Neural cell (in vitro differentiated cells): ENCODE results near the gene SPRYD7. TPM values are rescaled to one million over a fixed set of nuclear protein-coding genes. Genes with fewer than 3 reads are reported as not detected.

Experiments
- H2AFZ ChIP-seq: fragments of 200-600, 300-800 bp; sonication (generic), shearing (Covaris generic); 2 replicates; pipeline ENCODE4 v1.6.0; 2014; ENCODE audit warnings: low read depth, mild to moderate bottlenecking, antibody characterized with exemption, low read length, moderate library complexity
- H3F3A ChIP-seq: fragments of 200-600 bp; shearing (Covaris generic); 2 replicates; pipeline ENCODE4 v1.6.1; 2016; ENCODE audit warnings: mild to moderate bottlenecking, moderate library complexity, mixed read lengths, antibody characterized with exemption, low read length; ENCODE audit not compliant: insufficient read depth, poor library complexity, severe bottlenecking
- H3K27ac ChIP-seq: fragments of 200-600, 300-800 bp; sonication (generic), shearing (Covaris generic); 2 replicates; pipeline ENCODE4 v1.5.1; 2014; ENCODE audit warnings: mild to moderate bottlenecking, low read length, moderate library complexity
- H3K27me3 ChIP-seq: fragments of 300-800, 200-600 bp; sonication (generic), shearing (Covaris generic); 2 replicates; pipeline ENCODE4 v1.6.0; 2014; ENCODE audit warnings: mild to moderate bottlenecking, low read depth, low read length, moderate library complexity; ENCODE audit not compliant: insufficient read depth
- H3K36me3 ChIP-seq: fragments of 300-800, 200-600 bp; sonication (generic), shearing (Covaris generic); 2 replicates; pipeline ENCODE4 v1.5.1; 2014; ENCODE audit warnings: mild to moderate bottlenecking, antibody characterized with exemption, low read length, moderate library complexity; ENCODE audit not compliant: insufficient read depth
- H3K4me2 ChIP-seq: fragments of 300-800, 200-600 bp; sonication (generic), shearing (Covaris generic); 2 replicates; pipeline ENCODE4 v1.6.0; 2014; ENCODE audit warnings: mild to moderate bottlenecking, low read length
- H3K4me3 ChIP-seq: fragments of 300-800, 200-600 bp; sonication (generic), shearing (Covaris generic); 2 replicates; pipeline ENCODE4 v1.5.1; 2014; ENCODE audit warnings: mild to moderate bottlenecking, low read length, moderate library complexity
- H3K79me2 ChIP-seq: fragments of 200-600 bp; shearing (Covaris generic); replicated peaks from 2 replicates; pipeline ENCODE4 v1.6.0; 2014; ENCODE audit warnings: mild to moderate bottlenecking, low read length, moderate library complexity; ENCODE audit not compliant: insufficient read depth
- H3K9ac ChIP-seq: fragments of 300-800, 200-600 bp; sonication (generic), shearing (Covaris generic); 2 replicates; pipeline ENCODE4 v1.6.1; 2016; ENCODE audit warnings: mild to moderate bottlenecking, low read length, mixed read lengths
- H3K9me2 ChIP-seq: fragments of 200-600 bp; shearing (Covaris generic); 2 replicates; pipeline ENCODE4 v1.6.1; 2016; ENCODE audit warnings: mild to moderate bottlenecking, low read length, mixed read lengths; ENCODE audit not compliant: insufficient read depth
- H3K9me3 ChIP-seq: fragments of 200-600, 300-800 bp; sonication (generic), shearing (Covaris generic); 2 replicates; pipeline ENCODE4 v1.6.1; 2016; ENCODE audit warnings: mild to moderate bottlenecking, mixed run types, low read length, moderate library complexity, mixed read lengths
- H4K20me1 ChIP-seq: fragments of 200-600 bp; shearing (Covaris generic); 2 replicates; pipeline ENCODE4 v1.6.1; 2016; ENCODE audit warnings: mild to moderate bottlenecking, mixed run types; ENCODE audit not compliant: insufficient read depth
- EP300 ChIP-seq: fragments of 450-650 bp; conservative IDR thresholded peaks from 2 replicates; pipeline ENCODE4 v1.6.1; 2014; ENCODE audit warnings: antibody characterized with exemption, mild to moderate bottlenecking, moderate library complexity; ENCODE audit not compliant: poor library complexity, severe bottlenecking
- EZH2 ChIP-seq: fragments of 200-600, 300-800 bp; shearing (Covaris generic), sonication (generic); IDR thresholded peaks from 2 replicates; pipeline ENCODE4 v1.6.1; 2014; ENCODE audit warnings: antibody characterized with exemption, low read length, borderline replicate concordance, mild to moderate bottlenecking; ENCODE audit not compliant: insufficient read depth, poor library complexity, severe bottlenecking
- MXI1 ChIP-seq: fragments of 450-650 bp; conservative IDR thresholded peaks from 2 replicates; pipeline ENCODE4 v1.6.1; 2014; ENCODE audit warnings: antibody characterized with exemption, mild to moderate bottlenecking; ENCODE audit not compliant: poor library complexity, severe bottlenecking
- POLR2AphosphoS5 ChIP-seq: IDR thresholded peaks from 2 replicates; pipeline ENCODE4 v1.6.1; 2012
- RAD21 ChIP-seq: fragments of 450-650 bp; conservative IDR thresholded peaks from 2 replicates; pipeline ENCODE4 v1.6.1; 2014; ENCODE audit warnings: antibody characterized with exemption, mild to moderate bottlenecking, moderate library complexity
- SMC3 ChIP-seq: fragments of 450-650 bp; conservative IDR thresholded peaks from 2 replicates; pipeline ENCODE4 v1.6.1; 2014; ENCODE audit warnings: antibody characterized with exemption, mild to moderate bottlenecking, moderate library complexity; ENCODE audit not compliant: poor library complexity
- TAF1 ChIP-seq: IDR thresholded peaks from 2 replicates; pipeline ENCODE4 v1.6.1; 2012; ENCODE audit warnings: low read depth
- polyA plus RNA-seq: library from polyadenylated mRNA; depleted of rRNA; stranded (reverse); fragments of >200 nt; gene quantifications from 2 replicates; pipeline ENCODE4 v1.2.3, GENCODE V29; 2014
- TF ChIP-seq, protein P1 (sequence below): fragments of 450-650 bp; IDR thresholded peaks from 2 replicates; pipeline ENCODE4 v1.5.1; 2014; ENCODE audit warnings: antibody characterized with exemption, mild to moderate bottlenecking, moderate library complexity; ENCODE audit not compliant: poor library complexity, severe bottlenecking
- TF ChIP-seq, protein P2 (sequence below): IDR thresholded peaks from 2 replicates; pipeline ENCODE4 v1.6.1; 2012; ENCODE audit warnings: borderline replicate concordance

Gene SPRYD7
- polyA plus RNA-seq, 1 donor from 2014 or later, result 15.4 TPM

DNA sequence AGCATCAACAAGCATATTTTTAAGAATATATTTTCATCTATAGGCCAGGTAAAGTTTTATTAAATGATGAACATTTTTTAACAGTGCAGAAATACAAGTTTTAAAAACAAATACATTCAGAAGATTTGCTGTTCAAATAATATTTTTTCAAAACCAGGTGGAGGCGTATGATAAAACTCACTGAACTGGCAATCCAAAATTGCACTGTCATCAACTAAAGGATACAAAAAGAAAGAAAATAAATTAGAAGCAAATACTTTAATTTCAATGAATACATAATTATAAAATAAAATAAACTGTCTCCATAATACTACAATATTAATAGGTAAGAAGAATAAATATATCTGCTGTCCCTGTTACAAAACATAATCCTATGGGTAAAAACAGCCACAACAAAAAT lies 21.2 kb downstream of the SPRYD7 start:
- Histone ChIP-seq H3K79me2 (no peaks in the 10 kb centered on the region), H3K9me3 (no peaks in the 10 kb centered on the region), H3K36me3 (no peaks in the 10 kb centered on the region), H3K9ac (no peak overlapping the region), H3K27me3 (no peaks in the 10 kb centered on the region), H3K27ac (no peak overlapping the region), H3K4me2 (no peak overlapping the region), H3F3A (no peaks in the 10 kb centered on the region), H3K9me2 (no peaks in the 10 kb centered on the region), H2AFZ (no peak overlapping the region), H3K4me3 (no peak overlapping the region), H4K20me1 (no peaks in the 10 kb centered on the region)
- TF ChIP-seq EZH2, result no peak
- TF ChIP-seq TAF1, result no peak
- TF ChIP-seq EP300, result no peak
- no peak for TF ChIP-seq POLR2AphosphoS5
- TF ChIP-seq, protein P1, sequence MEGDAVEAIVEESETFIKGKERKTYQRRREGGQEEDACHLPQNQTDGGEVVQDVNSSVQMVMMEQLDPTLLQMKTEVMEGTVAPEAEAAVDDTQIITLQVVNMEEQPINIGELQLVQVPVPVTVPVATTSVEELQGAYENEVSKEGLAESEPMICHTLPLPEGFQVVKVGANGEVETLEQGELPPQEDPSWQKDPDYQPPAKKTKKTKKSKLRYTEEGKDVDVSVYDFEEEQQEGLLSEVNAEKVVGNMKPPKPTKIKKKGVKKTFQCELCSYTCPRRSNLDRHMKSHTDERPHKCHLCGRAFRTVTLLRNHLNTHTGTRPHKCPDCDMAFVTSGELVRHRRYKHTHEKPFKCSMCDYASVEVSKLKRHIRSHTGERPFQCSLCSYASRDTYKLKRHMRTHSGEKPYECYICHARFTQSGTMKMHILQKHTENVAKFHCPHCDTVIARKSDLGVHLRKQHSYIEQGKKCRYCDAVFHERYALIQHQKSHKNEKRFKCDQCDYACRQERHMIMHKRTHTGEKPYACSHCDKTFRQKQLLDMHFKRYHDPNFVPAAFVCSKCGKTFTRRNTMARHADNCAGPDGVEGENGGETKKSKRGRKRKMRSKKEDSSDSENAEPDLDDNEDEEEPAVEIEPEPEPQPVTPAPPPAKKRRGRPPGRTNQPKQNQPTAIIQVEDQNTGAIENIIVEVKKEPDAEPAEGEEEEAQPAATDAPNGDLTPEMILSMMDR, result no peak
- TF ChIP-seq MXI1, result no peak
- no peak for TF ChIP-seq RAD21
- TF ChIP-seq, protein P2, sequence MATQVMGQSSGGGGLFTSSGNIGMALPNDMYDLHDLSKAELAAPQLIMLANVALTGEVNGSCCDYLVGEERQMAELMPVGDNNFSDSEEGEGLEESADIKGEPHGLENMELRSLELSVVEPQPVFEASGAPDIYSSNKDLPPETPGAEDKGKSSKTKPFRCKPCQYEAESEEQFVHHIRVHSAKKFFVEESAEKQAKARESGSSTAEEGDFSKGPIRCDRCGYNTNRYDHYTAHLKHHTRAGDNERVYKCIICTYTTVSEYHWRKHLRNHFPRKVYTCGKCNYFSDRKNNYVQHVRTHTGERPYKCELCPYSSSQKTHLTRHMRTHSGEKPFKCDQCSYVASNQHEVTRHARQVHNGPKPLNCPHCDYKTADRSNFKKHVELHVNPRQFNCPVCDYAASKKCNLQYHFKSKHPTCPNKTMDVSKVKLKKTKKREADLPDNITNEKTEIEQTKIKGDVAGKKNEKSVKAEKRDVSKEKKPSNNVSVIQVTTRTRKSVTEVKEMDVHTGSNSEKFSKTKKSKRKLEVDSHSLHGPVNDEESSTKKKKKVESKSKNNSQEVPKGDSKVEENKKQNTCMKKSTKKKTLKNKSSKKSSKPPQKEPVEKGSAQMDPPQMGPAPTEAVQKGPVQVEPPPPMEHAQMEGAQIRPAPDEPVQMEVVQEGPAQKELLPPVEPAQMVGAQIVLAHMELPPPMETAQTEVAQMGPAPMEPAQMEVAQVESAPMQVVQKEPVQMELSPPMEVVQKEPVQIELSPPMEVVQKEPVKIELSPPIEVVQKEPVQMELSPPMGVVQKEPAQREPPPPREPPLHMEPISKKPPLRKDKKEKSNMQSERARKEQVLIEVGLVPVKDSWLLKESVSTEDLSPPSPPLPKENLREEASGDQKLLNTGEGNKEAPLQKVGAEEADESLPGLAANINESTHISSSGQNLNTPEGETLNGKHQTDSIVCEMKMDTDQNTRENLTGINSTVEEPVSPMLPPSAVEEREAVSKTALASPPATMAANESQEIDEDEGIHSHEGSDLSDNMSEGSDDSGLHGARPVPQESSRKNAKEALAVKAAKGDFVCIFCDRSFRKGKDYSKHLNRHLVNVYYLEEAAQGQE, result no peak

GRCh38 chr13:49908637-49909036 lies 27.5 kb downstream of the SPRYD7 start:
- TF ChIP-seq EZH2 (no peak), RAD21 (no peak), SMC3 (no peak), POLR2AphosphoS5 (no peak), TAF1 (no peak), MXI1 (no peak), EP300 (no peak)
- TF ChIP-seq, protein P1, result no peak
- TF ChIP-seq, protein P2, result no peak

More at GRCh38 chr13:49908637-49909036, 27.5 kb downstream of the SPRYD7 start:
- Histone ChIP-seq H3K4me2 (no peak overlapping the region), H3K79me2 (no peaks in the 10 kb centered on the region), H3K9me2 (no peaks in the 10 kb centered on the region), H3K27ac (no peak overlapping the region), H4K20me1 (no peaks in the 10 kb centered on the region), H3K27me3 (no peaks in the 10 kb centered on the region), H3K9ac (no peak overlapping the region), H3F3A (no peaks in the 10 kb centered on the region), H3K4me3 (no peak overlapping the region), H3K36me3 (no peaks in the 10 kb centered on the region), H2AFZ (no peak overlapping the region), H3K9me3 (no peaks in the 10 kb centered on the region)
